LNCaP clone FGC (cell line): ENCODE measurements around the gene KRTCAP3.
A peak's percentile ranks its signal among the peaks of the same experiment; 100 is the strongest.

Experiments used
- DNase-seq: peaks from one replicate; pipeline ENCODE4 v3.0.0-alpha.2; 2011; ENCODE audit warnings: low read depth
- H3K4me3 ChIP-seq: 2 replicates; pipeline ENCODE4 v1.5.1; 2011; ENCODE audit warnings: mild to moderate bottlenecking, low read depth, low read length, control low read depth
- CTCF ChIP-seq: IDR thresholded peaks from 2 replicates; pipeline ENCODE4 v1.5.1; 2012; ENCODE audit warnings: mild to moderate bottlenecking; ENCODE audit not compliant: control insufficient read depth, insufficient read depth; ENCODE audit errors: extremely low read depth

KRTCAP3 gene

GRCh38 chr2:27441958-27442919 is at the start of gene KRTCAP3:
TSS of gene KRTCAP3 (plus strand) at chr2:27442381. CDS start at chr2:27442413, 32 bp downstream.
- H3K4me3 ChIP-seq, result peak within 1 kb of the TSS; percentile 79
- no peak for DNase-seq
- TF ChIP-seq CTCF, result peak; percentile 55

GRCh38 chr2:27393225-27393624 is 49.0 kb upstream of the KRTCAP3 start:
- no peak for DNase-seq
- no peak for TF ChIP-seq CTCF
- H3K4me3 ChIP-seq, result no peak overlapping the region

GRCh38 chr2:27398962-27399361 is 43.2 kb upstream of the KRTCAP3 start:
- no peak for DNase-seq
- TF ChIP-seq CTCF, result no peak
- H3K4me3 ChIP-seq, result no peak overlapping the region

GRCh38 chr2:27400348-27401135 is 41.6 kb upstream of the KRTCAP3 start:
- no peak for TF ChIP-seq CTCF
- DNase-seq, result no peak
- H3K4me3 ChIP-seq, result no peak overlapping the region

GRCh38 chr2:27407798-27408491 is 34.2 kb upstream of the KRTCAP3 start:
- peak; percentile 51 for TF ChIP-seq CTCF

GRCh38 chr2:27408601-27409320 is 33.4 kb upstream of the KRTCAP3 start:
- no peak for DNase-seq
- no peak for TF ChIP-seq CTCF
- H3K4me3 ChIP-seq, result peak overlapping the region; percentile 94

More at GRCh38 chr2:27407798-27408491, 34.2 kb upstream of the KRTCAP3 start:
- peak overlapping the region; percentile 94 for H3K4me3 ChIP-seq
- DNase-seq, result no peak
